Thyroid gland (tissue), 4 donors: ENCODE measurements around the gene MAPKBP1. TPM values are rescaled to one million over a fixed set of nuclear protein-coding genes. Genes with fewer than 3 reads are reported as not detected.

Experiments
- DNase-seq, 2 donors: peaks; one replicate each; pipeline ENCODE4 v3.0.0-alpha.2; 2019
- H3K27ac ChIP-seq, 3 donors: fragments of 200-600 bp; sonication (generic); 1 replicate in 2 of 3; 2 replicates in 1 of 3; pipeline ENCODE4 v1.5.1; 2016 to 2019; ENCODE audit warnings: mild to moderate bottlenecking in 1 of 3, moderate library complexity in 1 of 3
- H3K27me3 ChIP-seq: fragments of 200-600 bp; sonication (generic); one replicate; pipeline ENCODE4 v1.5.1; 2019
- H3K36me3 ChIP-seq, 2 donors: fragments of 200-600 bp; sonication (generic); one replicate each; pipeline ENCODE4 v1.5.1; 2016 to 2019
- H3K4me1 ChIP-seq, 2 donors: fragments of 200-600 bp; sonication (generic); one replicate each; pipeline ENCODE4 v1.5.1; 2017 to 2019
- H3K4me3 ChIP-seq, 3 donors: fragments of 200-600 bp; sonication (generic); replicated peaks in 1 of 3; 1 replicate in 2 of 3; 2 replicates in 1 of 3; pipeline ENCODE4 v1.5.1; 2016; ENCODE audit warnings: mild to moderate bottlenecking in 1 of 3
- H3K9me3 ChIP-seq: fragments of 200-600 bp; sonication (generic); one replicate; pipeline ENCODE4 v1.5.1; 2017
- POLR2A ChIP-seq, 2 donors: fragments of 450-650 bp; IDR thresholded peaks; one replicate each; pipeline ENCODE4 v1.6.1; 2017; ENCODE audit warnings: antibody characterized with exemption in 2 of 2, mild to moderate bottlenecking in 2 of 2, moderate library complexity in 1 of 2
- WGBS, 2 donors: methylation state at CpG; one replicate each; pipeline ENCODE4 v1.1.5; 2017; 5-methylcytosine and 5-hydroxymethylcytosine counted together
- intact Hi-C: fragments of 100-400 bp; cut with DNase I; formaldehyde crosslinking; loops from one replicate; pipeline ENCODE4 v1.15.1; 2023
- total RNA-seq, 4 donors: library from RNA; depleted of rRNA; stranded (reverse); fragments of >200 nt; gene quantifications; one replicate each; pipeline ENCODE4 v1.2.3, GENCODE V29; 2016
- TF ChIP-seq, protein P1 (sequence below), 6 experiments: fragments of 200-600 bp in 3 of 6; fragments of 450-650 bp in 3 of 6; sonication (generic) in 3 of 6; IDR thresholded peaks; one replicate each; pipeline ENCODE4 v1.5.1; 2016 to 2019; ENCODE audit warnings: antibody characterized with exemption in 6 of 6, mild to moderate bottlenecking in 2 of 6, inconsistent platforms in 1 of 6, moderate library complexity in 1 of 6

The MAPKBP1 gene
- total RNA-seq, 4 donors from 2014 or later: 25.4 to 40.5 (median 33.6) TPM

DNA sequence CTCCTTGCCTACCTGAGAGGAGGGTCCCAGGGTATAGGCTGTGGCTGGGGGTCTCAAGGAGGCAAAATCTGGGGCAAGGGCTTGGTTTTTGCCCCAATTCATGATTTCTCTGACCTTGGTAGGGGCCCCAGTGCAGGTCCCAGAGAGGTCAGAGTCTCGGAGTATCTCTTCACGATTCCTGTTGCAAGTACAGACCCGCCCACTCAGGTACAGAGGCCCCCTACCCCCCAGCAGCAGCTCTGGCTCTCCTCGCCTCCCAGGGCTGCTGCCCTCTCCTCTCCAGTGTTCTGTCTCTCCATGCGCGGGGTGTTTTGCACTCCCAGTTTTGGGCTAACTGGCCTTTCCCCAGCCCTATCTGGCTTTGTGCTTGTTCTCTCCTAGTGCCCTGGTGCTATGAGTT lies 48.2 kb downstream of the MAPKBP1 start:
- 95 to 100% methylated on average over 3 to 6 of the region's 6 CpGs for WGBS, 2 donors
- intact Hi-C loops: loop anchor here (5.0 kb wide), 1 partner anchor 80 kb away; no protein-coding TSS in a partner anchor
- DNase-seq: no peak

DNA sequence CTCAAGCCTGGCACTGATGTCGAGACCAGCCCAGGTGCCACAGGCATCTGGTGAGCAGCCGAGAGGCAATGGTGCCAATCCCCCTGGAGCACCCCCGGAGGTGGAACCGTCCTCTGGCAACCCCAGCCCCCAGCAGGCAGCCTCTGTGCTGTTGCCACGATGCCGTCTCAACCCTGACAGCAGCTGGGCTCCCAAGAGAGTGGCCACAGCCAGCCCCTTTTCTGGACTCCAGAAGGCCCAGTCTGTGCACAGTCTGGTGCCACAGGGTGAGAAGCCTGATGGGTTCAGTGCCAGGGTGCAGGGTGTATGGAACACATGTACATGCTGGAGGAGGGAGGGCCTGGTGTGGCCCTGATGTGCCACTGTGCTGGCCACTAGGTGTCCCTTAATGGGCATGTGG lies 48.7 kb downstream of the MAPKBP1 start:
- Histone ChIP-seq H3K36me3 (peaks cover 25 to 51% of the 10 kb centered on the region in 2 donors), H3K4me1 (peaks cover 4 to 5% of the 10 kb centered on the region in 2 donors), H3K27me3 (no peaks in the 10 kb centered on the region), H3K4me3 (no peak overlapping the region), H3K9me3 (no peaks in the 10 kb centered on the region), H3K27ac (no peak overlapping the region)
- 86 to 89% methylated on average over 1 to 2 of the region's 6 CpGs for WGBS, 2 donors
- no peak for DNase-seq
- intact Hi-C loops: loop anchor here (5.0 kb wide), 1 partner anchor 79 kb away; no protein-coding TSS in a partner anchor
- TF ChIP-seq POLR2A (IDR thresholded peaks at IDR 0.05): no peak
- TF ChIP-seq, protein P1, sequence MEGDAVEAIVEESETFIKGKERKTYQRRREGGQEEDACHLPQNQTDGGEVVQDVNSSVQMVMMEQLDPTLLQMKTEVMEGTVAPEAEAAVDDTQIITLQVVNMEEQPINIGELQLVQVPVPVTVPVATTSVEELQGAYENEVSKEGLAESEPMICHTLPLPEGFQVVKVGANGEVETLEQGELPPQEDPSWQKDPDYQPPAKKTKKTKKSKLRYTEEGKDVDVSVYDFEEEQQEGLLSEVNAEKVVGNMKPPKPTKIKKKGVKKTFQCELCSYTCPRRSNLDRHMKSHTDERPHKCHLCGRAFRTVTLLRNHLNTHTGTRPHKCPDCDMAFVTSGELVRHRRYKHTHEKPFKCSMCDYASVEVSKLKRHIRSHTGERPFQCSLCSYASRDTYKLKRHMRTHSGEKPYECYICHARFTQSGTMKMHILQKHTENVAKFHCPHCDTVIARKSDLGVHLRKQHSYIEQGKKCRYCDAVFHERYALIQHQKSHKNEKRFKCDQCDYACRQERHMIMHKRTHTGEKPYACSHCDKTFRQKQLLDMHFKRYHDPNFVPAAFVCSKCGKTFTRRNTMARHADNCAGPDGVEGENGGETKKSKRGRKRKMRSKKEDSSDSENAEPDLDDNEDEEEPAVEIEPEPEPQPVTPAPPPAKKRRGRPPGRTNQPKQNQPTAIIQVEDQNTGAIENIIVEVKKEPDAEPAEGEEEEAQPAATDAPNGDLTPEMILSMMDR (IDR thresholded peaks at IDR 0.05): no peak

More for the DNA sequence above, 48.2 kb downstream of the MAPKBP1 start:
- H3K9me3 ChIP-seq: no peaks in the 10 kb centered on the region
- peaks cover 30 to 56% of the 10 kb centered on the region in 2 donors for H3K36me3 ChIP-seq
- H3K27ac ChIP-seq: no peak overlapping the region
- H3K4me1 ChIP-seq: peaks cover 3 to 4% of the 10 kb centered on the region in 2 donors
- no peak overlapping the region for H3K4me3 ChIP-seq
- no peaks in the 10 kb centered on the region for H3K27me3 ChIP-seq
- TF ChIP-seq, protein P1 (IDR thresholded peaks at IDR 0.05): no peak
- TF ChIP-seq POLR2A (IDR thresholded peaks at IDR 0.05): no peak

DNA sequence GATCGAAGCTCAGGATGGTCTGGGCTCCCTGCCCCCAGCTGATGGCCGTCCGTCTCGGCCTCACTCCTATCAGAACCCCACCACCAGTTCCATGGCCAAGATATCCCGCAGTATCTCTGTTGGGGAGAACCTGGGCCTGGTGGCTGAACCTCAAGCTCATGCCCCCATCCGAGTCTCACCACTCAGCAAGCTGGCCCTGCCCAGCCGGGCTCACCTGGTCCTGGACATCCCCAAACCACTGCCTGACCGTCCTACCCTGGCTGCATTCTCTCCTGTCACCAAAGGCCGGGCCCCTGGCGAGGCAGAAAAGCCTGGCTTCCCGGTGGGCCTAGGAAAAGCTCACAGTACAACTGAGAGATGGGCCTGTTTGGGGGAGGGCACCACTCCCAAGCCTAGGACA lies 49.2 kb downstream of the MAPKBP1 start:
- Histone ChIP-seq H3K4me3 (no peak overlapping the region), H3K4me1 (peaks cover 4 to 5% of the 10 kb centered on the region in 2 donors), H3K27ac (no peak overlapping the region), H3K9me3 (no peaks in the 10 kb centered on the region), H3K36me3 (peaks cover 21 to 46% of the 10 kb centered on the region in 2 donors), H3K27me3 (no peaks in the 10 kb centered on the region)
- no peak for DNase-seq
- 93 to 94% methylated on average over 6 to 11 of the region's 11 CpGs for WGBS, 2 donors
- intact Hi-C loops: loop anchor here (5.0 kb wide), 1 partner anchor 79 kb away; no protein-coding TSS in a partner anchor
- TF ChIP-seq, protein P1 (IDR thresholded peaks at IDR 0.05): no peak
- no peak for TF ChIP-seq POLR2A (IDR thresholded peaks at IDR 0.05)

DNA sequence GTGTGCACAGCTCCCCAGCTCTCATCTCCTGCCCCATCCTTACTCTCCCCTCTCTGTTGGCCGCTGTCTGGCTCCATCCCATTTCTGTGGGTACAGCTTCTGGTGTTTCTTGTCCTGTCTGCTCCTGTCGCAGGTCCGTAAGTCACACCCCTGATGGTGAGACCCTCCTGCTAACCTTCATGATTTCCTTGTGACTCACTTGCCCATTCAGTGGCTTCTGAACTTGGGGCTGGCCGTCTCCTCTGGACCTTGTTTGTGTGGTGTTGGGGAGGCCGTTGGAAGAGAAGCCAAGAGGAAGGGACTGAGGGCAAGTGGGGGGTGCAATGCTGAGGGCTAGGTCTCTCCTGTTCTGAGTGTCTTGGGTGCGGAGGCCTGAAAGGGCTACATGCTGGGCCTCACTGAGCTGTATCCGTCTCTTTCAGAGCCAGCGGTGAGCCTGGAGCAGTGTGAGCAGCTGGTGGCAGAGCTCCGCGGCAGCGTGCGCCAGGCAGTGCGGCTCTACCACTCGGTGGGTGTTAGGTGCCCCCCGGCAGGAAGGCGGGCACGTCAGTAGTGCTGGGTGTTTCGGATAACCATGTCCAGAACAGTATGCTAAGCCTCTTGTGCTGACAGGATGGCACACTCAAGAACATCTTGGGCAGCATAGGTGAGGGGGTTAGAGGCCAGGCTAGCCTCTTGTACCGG lies 49.9 kb downstream of the MAPKBP1 start:
- Histone ChIP-seq H3K36me3 (peaks cover 21 to 40% of the 10 kb centered on the region in 2 donors), H3K4me3 (no peak overlapping the region), H3K9me3 (no peaks in the 10 kb centered on the region), H3K4me1 (peaks cover 6 to 11% of the 10 kb centered on the region in 2 donors), H3K27ac (no peak overlapping the region), H3K27me3 (no peaks in the 10 kb centered on the region)
- intact Hi-C loops: loop anchor here (5.0 kb wide), 1 partner anchor 78 kb away; no protein-coding TSS in a partner anchor
- 95 to 97% methylated on average over 13 to 18 of the region's 19 CpGs for WGBS, 2 donors
- TF ChIP-seq, protein P1 (IDR thresholded peaks at IDR 0.05): no peak
- TF ChIP-seq POLR2A (IDR thresholded peaks at IDR 0.05): no peak
- no peak for DNase-seq

DNA sequence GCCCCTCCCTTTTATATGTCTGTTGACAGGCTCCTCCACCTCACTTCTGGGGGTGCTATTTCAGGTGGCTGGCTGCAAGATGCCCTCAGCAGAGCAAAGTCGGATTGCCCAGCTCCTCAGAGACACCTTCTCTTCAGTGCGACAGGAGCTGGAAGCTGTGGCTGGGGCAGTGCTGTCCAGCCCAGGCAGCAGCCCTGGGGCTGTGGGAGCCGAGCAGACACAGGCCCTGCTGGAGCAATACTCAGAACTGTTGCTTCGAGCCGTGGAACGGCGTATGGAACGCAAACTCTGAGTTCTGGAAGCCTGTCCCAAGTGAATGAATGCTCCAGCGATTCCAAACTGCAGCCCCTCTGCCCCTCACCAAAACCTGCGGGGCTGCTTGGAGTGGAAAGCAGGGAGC lies 50.9 kb downstream of the MAPKBP1 start:
- H3K4me1 ChIP-seq: peaks cover 11 to 19% of the 10 kb centered on the region in 2 donors
- no peaks in the 10 kb centered on the region for H3K27me3 ChIP-seq
- no peak for DNase-seq
- no peak overlapping the region for H3K4me3 ChIP-seq
- intact Hi-C loops: no loop called here
- H3K27ac ChIP-seq: no peak overlapping the region
- 74 to 75% methylated on average over 9 of the region's 10 CpGs for WGBS, 2 donors
- H3K36me3 ChIP-seq: peaks cover 21 to 32% of the 10 kb centered on the region in 2 donors
- TF ChIP-seq, protein P1 (IDR thresholded peaks at IDR 0.05): no peak
- no peak for TF ChIP-seq POLR2A (IDR thresholded peaks at IDR 0.05)
- H3K9me3 ChIP-seq: no peaks in the 10 kb centered on the region
